ENCODE data around the gene ZNF160. TPM values are rescaled to one million over a fixed set of nuclear protein-coding genes. Genes with fewer than 3 reads are reported as not detected.

The ZNF160 gene
- total and polyA plus RNA-seq, 2 of the 8 experiments (the other 6 are each of a cell fraction or from before 2014, with no cell fraction given), result 15.8 to 31.2 TPM

GRCh38 chr19:53132141-53132991 is 29.1 kb upstream of the ZNF160 start, which contains the start of gene ZNF415:
TSS of gene ZNF415 (minus strand) at chr19:53132910. CDS start at chr19:53122676, 10,234 bp downstream.
- no peaks in the 10 kb centered on the region for H3K79me2 ChIP-seq (ENCODE audit: control insufficient read depth in 1 of 2, insufficient read depth in 2 of 2, low read length in 2 of 2)
- peak within 1 kb of the TSS; percentile 84 for H4K8ac ChIP-seq (ENCODE audit: extremely low read depth, insufficient read depth, low read length)
- peaks cover 1 to 3% of the 10 kb centered on the region in 2 experiments for H4K20me1 ChIP-seq (replicated peaks in 1 of 2; ENCODE audit: control insufficient read depth in 1 of 2, insufficient read depth in 2 of 2, low read length in 2 of 2)
- peak within 1 kb of the TSS; percentile 32 for H3K23ac ChIP-seq (ENCODE audit: insufficient read length)
- no peaks in the 10 kb centered on the region for H3K36me3 ChIP-seq (ENCODE audit: control insufficient read depth in 2 of 4, insufficient read depth in 4 of 4, low read length in 3 of 4)
- H3K9ac ChIP-seq (replicated peaks in 1 of 4; ENCODE audit: extremely low read depth in 1 of 4, low read depth in 3 of 4, low read length in 3 of 4), result peak within 1 kb of the TSS in 1 of 4 experiments; percentile 85; a peak in 2 of 7 replicates
- no peak within 1 kb of the TSS for H3K56ac ChIP-seq (replicated peaks; ENCODE audit: insufficient read length, low read depth, low read length)
- peaks cover 9% of the 10 kb centered on the region for H3K23me2 ChIP-seq (ENCODE audit: low read depth, low read length)
- 0 out of 2 replicates have a peak within 1 kb of the TSS, but pooled peaks have one; percentile 50 for H2BK12ac ChIP-seq (ENCODE audit: low read depth, low read length)
- H3K14ac ChIP-seq (ENCODE audit: insufficient read length), result no peak within 1 kb of the TSS
- peak within 1 kb of the TSS; percentile 20; the same call in 1 of the 2 replicates for H2BK5ac ChIP-seq (ENCODE audit: low read depth, low read length)
- H3K4me3 ChIP-seq (ENCODE audit: extremely low read depth in 1 of 4, insufficient read depth in 2 of 4, low read depth in 3 of 4, low read length in 4 of 4), result peak within 1 kb of the TSS; percentile 69 to 87 (median 78)
- 0 out of 2 replicates have a peak within 1 kb of the TSS, but pooled peaks have one; percentile 53 for H2AK5ac ChIP-seq (ENCODE audit: low read depth, low read length)
- peak; percentile 38 to 83 for DNase-seq (ENCODE audit: low read depth in 1 of 2, low spot score in 2 of 2)
- H3K4ac ChIP-seq (replicated peaks; ENCODE audit: insufficient read length, low read depth, low read length), result peak within 1 kb of the TSS; percentile 53
- peak within 1 kb of the TSS; percentile 57 for H4K5ac ChIP-seq (ENCODE audit: insufficient read length, low read depth, low read length)
- peak within 1 kb of the TSS; percentile 93 for H2AFZ ChIP-seq (ENCODE audit: low read length)
- no peak within 1 kb of the TSS for H3K27ac ChIP-seq (ENCODE audit: low read depth, low read length)
- no peak within 1 kb of the TSS for H2BK15ac ChIP-seq (ENCODE audit: low read length)
- 2% methylated on average over 50 of the region's 51 CpGs; no CpG with 5 or more reads in 1 of the 2 experiments for WGBS, 2 experiments (ENCODE audit: extremely low coverage in 1 of 2, insufficient coverage in 1 of 2, insufficient read length in 1 of 2, insufficient replicate concordance in 2 of 2, low coverage in 1 of 2, low lambda C conversion rate in 2 of 2, missing lambda C conversion rate in 1 of 2)
- H2BK20ac ChIP-seq (ENCODE audit: low read length), result no peak within 1 kb of the TSS
- POLR2A ChIA-PET (ENCODE audit: partially characterized antibody), result no interaction called here
- H3K4me1 ChIP-seq (replicated peaks in 1 of 4; ENCODE audit: control insufficient read depth in 3 of 4, insufficient read depth in 4 of 4, low read length in 3 of 4), result peaks cover 0 to 7% (median 3%) of the 10 kb centered on the region in 4 experiments; a peak in 5 of 7 replicates
- CTCF ChIA-PET (ENCODE audit: partially characterized antibody), result interaction anchor here (1.0 kb wide), 1 partner anchor 35 kb away, joined by 4 read pairs; no protein-coding TSS in a partner anchor
- no peaks in the 10 kb centered on the region for H3K79me1 ChIP-seq (ENCODE audit: low read depth, low read length)
- no peaks in the 10 kb centered on the region for H3K9me3 ChIP-seq (ENCODE audit: insufficient read depth in 2 of 2, low read depth in 1 of 2, low read length in 1 of 2)
- H3K27me3 ChIP-seq (replicated peaks in 1 of 4; ENCODE audit: control insufficient read depth in 3 of 4, extremely low read depth in 1 of 4, insufficient read depth in 3 of 4, low read length in 3 of 4), result peaks cover 0 to 6% (median 4%) of the 10 kb centered on the region in 4 experiments; a peak in 4 of 7 replicates
- FAIRE-seq, result no peak
- peak within 1 kb of the TSS; percentile 40 for H4K91ac ChIP-seq (replicated peaks; ENCODE audit: insufficient read length, low read length)
- H3K18ac ChIP-seq (ENCODE audit: extremely low read depth, low read length), result peak within 1 kb of the TSS; percentile 95
- H3K4me2 ChIP-seq (ENCODE audit: insufficient read depth in 1 of 2, low read depth in 2 of 2, low read length in 2 of 2), result peak within 1 kb of the TSS; percentile 90 to 99
- no peak within 1 kb of the TSS for H2BK120ac ChIP-seq (replicated peaks; ENCODE audit: low read depth, low read length)
- peak; percentile 47; the same call in 1 of the 2 replicates for TF ChIP-seq TAF1 (IDR thresholded peaks at IDR 0.05; ENCODE audit: low read depth, low read length)
- no peak for TF ChIP-seq ATF3 (IDR thresholded peaks at IDR 0.05; ENCODE audit: insufficient read depth, low read depth, low read length)
- TF ChIP-seq SP2 (IDR thresholded peaks at IDR 0.05; ENCODE audit: low read length), result no peak
- no peak for TF ChIP-seq SAP30 (IDR thresholded peaks at IDR 0.05; ENCODE audit: insufficient read depth, insufficient replicate concordance, low read length)
- TF ChIP-seq TCF12 (IDR thresholded peaks at IDR 0.05; ENCODE audit: low read depth, low read length), result no peak
- TF ChIP-seq JUN (IDR thresholded peaks at IDR 0.05; ENCODE audit: low read depth, low read length), result no peak
- TF ChIP-seq TAF7 (optimal IDR thresholded peaks at IDR 0.05; ENCODE audit: borderline replicate concordance, low read depth, low read length), result no peak
- no peak for TF ChIP-seq HDAC2 (IDR thresholded peaks at IDR 0.05; ENCODE audit: borderline replicate concordance in 1 of 2, low read depth in 2 of 2, low read length in 2 of 2)
- no peak for TF ChIP-seq ZNF274 (IDR thresholded peaks at IDR 0.05; ENCODE audit: borderline replicate concordance, extremely low read depth, low read length)

Data from H1 (cell line).